Measurements from ENCODE around the gene NCOR2.

NCOR2 gene

GRCh38 chr12:124524231-124524925 lies 43.0 kb downstream of the NCOR2 start:
- DNase-seq: no peak

- peak in 6 of 14 donors; percentile 27 to 69 (median 52) for DNase-seq
Measured at GRCh38 chr12:124523071-124523470, 44.3 kb downstream of the NCOR2 start.

DNA sequence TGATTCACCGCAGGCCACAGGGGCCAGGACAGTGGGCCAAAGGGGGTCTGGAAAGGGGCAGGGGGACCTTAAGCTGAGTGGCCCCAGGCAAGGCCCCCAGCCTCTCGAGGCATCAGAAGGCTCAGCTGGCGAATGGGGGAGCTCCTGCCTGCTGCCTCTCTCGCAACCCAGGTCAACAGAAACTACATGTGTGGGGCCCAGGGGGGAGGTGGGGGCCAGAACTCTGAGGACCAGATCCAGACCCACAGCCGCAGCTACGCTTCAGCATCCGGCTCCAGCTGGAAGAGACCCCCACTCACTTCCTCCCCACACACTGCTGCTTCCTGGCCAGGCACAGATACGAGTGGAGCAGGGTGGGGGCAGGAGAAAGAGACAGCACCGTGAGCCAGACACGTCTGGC lies 46.5 kb downstream of the NCOR2 start:
- DNase-seq: no peak

GRCh38 chr12:124520265-124520701 lies 47.1 kb downstream of the NCOR2 start:
- DNase-seq: peak in 1 of 14 donors; percentile 78

GRCh38 chr12:124519746-124520145 lies 47.7 kb downstream of the NCOR2 start:
- no peak for DNase-seq

- DNase-seq: peak; percentile 61 to 97 (median 91)
Measured at GRCh38 chr12:124518051-124518932, 49.1 kb downstream of the NCOR2 start.

Data from C1 segment of cervical spinal cord (tissue), 14 donors.